ENCODE results near the gene SLC39A9.
"Not testable (repeated sequence)": the region's sequence is repeated elsewhere in the genome, so short reads cannot be mapped to it uniquely, and the experiment has no call there.

SLC39A9 gene

GRCh38 chr14:69428289-69428998 is 30.0 kb downstream of the SLC39A9 start:
- DNase-seq = no peak

GRCh38 chr14:69429643-69430042 is 31.2 kb downstream of the SLC39A9 start:
- no peak for DNase-seq

GRCh38 chr14:69430306-69430939 is 31.9 kb downstream of the SLC39A9 start:
- no peak for DNase-seq

- DNase-seq = no peak
Observed at GRCh38 chr14:69432364-69432763, 33.9 kb downstream of the SLC39A9 start.

- no peak for DNase-seq
Observed at GRCh38 chr14:69439521-69440270, 41.2 kb downstream of the SLC39A9 start.

GRCh38 chr14:69441948-69442347 is 43.5 kb downstream of the SLC39A9 start:
- DNase-seq = no peak

GRCh38 chr14:69443296-69443805 is 44.9 kb downstream of the SLC39A9 start:
- no peak for DNase-seq

GRCh38 chr14:69449216-69449615 is 50.7 kb downstream of the SLC39A9 start:
- DNase-seq = no peak

GRCh38 chr14:69451941-69452340 is 53.4 kb downstream of the SLC39A9 start:
- DNase-seq = no peak

GRCh38 chr14:69458350-69458749 is 59.9 kb downstream of the SLC39A9 start:
- DNase-seq = no peak

- DNase-seq = no peak
Observed at GRCh38 chr14:69459122-69459521, 60.6 kb downstream of the SLC39A9 start.

- peak; percentile 40 to 84 for DNase-seq
Observed at GRCh38 chr14:69460093-69460701, 61.7 kb downstream of the SLC39A9 start.

GRCh38 chr14:69464379-69464778 is 65.9 kb downstream of the SLC39A9 start:
- DNase-seq = no peak

GRCh38 chr14:69464829-69465228 is 66.3 kb downstream of the SLC39A9 start:
- no peak for DNase-seq

- no peak for DNase-seq
Observed at GRCh38 chr14:69468949-69469348, 70.5 kb downstream of the SLC39A9 start.

GRCh38 chr14:69471436-69471835 is 72.9 kb downstream of the SLC39A9 start:
- no peak for DNase-seq

GRCh38 chr14:69471916-69472315 is 73.4 kb downstream of the SLC39A9 start:
- no peak for DNase-seq

- DNase-seq = no peak
Observed at GRCh38 chr14:69473260-69473659, 74.8 kb downstream of the SLC39A9 start.

GRCh38 chr14:69473946-69474345 is 75.5 kb downstream of the SLC39A9 start:
- DNase-seq = no peak

GRCh38 chr14:69475194-69475818 is 76.8 kb downstream of the SLC39A9 start:
- DNase-seq = peak; percentile 24 to 55

GRCh38 chr14:69476824-69477450 is 78.4 kb downstream of the SLC39A9 start:
- not testable (repeated sequence) for DNase-seq

- not testable (repeated sequence) for DNase-seq
Observed at GRCh38 chr14:69478055-69478454, 79.6 kb downstream of the SLC39A9 start.

All from NCI-H526 (cell line).